CD4-positive, alpha-beta T cell treated with Interleukin-6 for 4 hours (primary cell): ENCODE results near the gene SLC8B1.

ENCODE experiments used
- DNase-seq: peaks from one replicate; pipeline ENCODE4 v3.0.0-alpha.2; 2020; ENCODE audit warnings: mixed read lengths

Gene SLC8B1

DNA sequence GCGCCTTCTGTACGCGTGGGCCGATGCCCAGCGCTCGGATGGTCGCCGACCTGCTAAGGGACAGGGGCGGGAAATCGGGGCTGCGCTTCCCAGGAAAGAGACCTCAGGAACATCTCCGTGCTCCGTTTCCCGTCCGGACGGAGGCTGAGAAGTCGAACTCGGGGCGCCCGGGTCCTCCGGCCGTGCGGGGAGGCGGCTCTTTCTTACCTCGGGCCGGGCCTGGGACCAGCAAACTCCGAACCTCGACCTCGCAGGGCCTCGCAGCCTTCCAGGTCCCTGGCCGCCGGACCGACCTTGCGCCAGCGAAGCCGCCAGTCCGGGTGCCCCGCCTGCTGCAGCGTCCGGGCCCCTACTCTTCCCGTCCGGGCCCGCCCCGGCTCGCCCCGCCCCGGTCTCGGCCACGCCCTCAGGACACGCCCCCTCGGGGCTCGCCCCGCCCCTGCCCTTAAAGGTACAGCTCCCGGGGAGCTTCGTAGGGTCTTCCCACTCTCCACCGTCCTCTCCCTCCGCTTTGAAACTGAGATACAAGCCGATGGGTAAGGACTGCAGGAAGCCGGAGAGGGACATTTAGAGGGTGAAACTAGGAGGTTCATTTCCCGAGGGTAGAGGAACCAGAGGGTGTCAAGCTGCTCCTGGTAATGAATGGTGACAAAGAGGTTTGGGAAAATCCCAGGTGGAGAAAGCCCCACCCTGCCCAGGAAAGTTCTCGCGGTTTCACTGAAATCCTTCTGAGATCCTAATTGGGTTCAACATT, at the start of gene SLC8B1:
Gene SLC8B1 (minus strand): TSS at position 324 of the 754 bp plus-strand sequence. CDS start 2,231 bp downstream, outside the sequence.
- DNase-seq, result peak; percentile 82

DNA sequence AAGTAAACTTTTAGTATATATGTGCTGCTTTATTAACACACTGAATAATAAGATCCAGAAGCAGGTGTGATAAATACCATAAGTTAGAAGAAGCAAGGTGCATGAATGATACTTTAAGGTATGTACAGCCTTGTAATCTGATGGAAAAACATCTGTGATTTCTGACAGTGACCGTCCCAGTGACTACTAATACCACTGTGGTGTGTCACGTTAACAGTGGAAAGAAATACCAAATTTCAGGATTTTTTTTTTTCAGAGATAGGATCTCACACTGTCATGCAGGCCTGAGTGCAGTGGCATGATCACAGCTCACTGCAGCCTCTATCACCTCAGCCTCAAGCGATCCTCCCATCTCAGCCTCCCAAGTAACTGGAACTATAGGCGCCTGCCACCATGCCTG, 47.3 kb upstream of the SLC8B1 start:
- no peak for DNase-seq

- no peak for DNase-seq
Observed at GRCh38 chr12:113381220-113381619, 46.3 kb upstream of the SLC8B1 start.

DNA sequence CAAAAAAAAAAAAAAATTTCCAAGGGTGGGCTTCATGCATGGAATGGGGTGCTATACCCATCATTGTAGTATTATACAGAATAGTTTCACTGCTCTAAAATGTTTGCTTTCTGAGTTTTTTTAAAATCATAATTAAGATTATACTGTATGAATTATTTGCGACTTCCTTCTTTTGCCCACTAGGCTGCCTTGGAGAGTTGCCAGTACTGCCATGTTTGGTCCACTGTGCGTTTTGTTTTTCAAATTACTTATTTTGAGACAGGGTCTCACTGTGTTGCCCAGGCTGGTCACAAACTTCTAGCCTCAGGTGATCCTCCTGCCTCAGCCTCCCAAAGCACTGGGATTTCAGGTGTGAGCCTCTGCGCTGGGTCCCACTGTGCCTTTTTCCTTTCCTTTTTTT, 43.4 kb upstream of the SLC8B1 start:
- no peak for DNase-seq

DNA sequence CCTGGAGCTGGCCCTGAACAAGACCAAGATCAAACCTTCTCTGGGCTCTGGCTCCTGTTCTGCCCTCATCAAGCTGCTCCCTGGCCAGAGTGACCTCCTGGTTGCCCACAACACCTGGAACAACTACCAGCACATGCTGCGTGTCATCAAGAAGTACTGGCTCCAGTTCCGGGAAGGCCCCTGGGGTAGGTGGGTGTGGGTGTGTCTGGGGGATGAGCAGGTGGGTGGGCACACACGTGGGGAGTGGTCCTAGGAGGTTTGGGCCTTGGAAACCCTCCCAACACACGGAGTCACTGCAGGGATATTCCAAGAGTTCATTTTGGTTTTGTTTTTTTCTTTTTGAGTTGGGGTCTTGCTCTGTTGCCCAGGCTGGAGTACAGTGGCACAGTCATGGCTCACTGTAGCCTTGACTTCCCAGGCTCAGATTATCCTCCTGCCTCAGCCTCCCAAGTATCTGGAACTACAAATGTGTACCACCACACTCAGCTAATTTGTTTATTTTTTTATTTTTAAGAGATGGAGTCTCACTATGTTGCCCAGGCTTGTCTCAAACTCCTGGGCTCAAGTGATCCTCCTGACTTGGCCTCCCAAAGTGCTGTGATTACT, 40.0 kb upstream of the SLC8B1 start:
- no peak for DNase-seq

DNA sequence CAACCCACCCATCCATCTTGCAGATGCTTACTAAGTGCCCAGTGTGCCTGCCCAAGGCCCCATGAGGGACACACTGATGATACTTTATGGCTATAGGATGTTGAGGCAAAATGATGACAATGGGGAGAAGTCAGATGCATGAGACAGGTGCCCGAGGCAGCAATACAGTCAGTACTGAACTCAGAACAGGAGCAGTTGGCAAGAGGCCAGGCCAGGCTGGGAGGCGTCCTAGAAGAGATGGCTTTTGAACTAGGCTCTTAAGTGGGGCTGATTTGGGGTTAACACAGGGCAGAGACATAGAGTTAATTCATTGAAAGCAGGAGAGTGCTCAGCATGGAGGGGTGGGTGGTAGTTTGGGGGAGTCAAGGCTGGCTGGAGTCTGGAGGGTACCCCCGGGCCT, 39.1 kb upstream of the SLC8B1 start:
- no peak for DNase-seq

DNA sequence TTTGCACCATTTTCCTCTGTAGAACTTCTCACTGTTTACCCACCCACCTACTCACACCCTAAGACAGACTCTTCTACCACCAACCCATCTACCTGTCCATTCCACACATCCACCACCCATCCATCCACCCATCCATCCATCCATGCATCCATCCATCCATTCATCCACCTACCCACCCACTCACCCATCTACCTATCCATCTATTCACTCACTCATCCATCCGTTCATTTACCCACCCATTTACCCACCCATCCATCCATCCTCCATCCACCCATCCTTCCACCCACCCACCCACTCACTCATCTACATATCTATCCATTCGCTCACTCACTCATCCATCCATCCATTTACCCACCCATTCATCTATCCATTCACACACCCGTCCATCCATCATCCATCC, 38.5 kb upstream of the SLC8B1 start:
- DNase-seq, result no peak

DNA sequence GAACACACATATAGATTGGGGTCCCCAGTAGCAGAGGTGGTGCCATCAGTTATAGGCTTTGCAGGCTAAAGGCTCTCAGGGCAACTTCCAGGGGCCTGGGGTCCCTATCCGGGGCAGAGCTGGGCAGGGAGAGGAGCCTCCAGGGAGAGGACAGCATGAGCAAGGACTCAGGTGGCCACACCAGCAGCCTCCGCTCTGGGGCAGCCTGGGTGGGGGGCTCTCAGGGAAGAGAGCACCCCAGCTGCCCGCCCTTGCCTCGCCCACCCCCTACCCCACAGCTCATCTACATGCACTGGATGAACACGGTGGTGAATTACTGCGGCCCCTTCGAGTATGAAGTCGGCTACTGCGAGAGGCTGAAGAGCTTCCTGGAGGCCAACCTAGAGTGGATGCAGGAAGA, 37.5 kb upstream of the SLC8B1 start:
- DNase-seq, result no peak

GRCh38 chr12:113371808-113372207, 36.9 kb upstream of the SLC8B1 start:
- DNase-seq, result no peak

DNA sequence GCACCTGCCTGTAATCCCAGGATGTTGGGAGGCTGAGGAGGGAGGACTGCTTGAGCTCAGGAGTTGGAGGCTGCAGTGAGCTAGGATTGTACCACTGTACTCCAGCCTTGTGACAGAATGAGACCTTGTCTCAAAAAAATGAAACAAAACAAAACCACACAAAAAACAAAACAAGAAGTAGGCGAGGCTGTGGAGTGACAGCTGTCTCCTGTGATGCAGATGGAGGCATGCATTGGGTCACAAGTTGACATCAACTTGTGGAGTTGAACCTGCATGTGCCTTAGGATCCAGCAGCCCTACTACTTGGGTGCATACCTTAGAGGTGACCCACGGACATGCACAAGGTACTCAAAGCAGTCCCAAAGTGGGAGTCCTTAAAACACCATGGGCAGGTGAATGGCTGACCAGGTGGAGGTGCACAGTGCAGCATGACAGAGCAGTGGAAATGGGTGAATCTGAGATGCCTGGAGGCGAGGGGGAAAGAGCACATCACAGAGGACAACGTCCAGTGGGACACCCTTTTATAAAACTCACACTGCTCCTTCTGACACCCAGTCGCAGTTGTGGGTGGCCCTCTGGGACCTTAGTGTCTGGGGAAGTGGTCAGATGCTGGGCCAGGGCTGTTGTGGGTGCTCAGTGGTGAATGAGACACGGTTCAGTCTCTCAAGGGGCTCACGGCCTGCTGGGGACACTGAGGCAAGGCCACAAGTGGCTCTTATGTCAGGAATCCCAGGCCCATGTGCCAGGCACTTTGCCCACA, 36.2 kb upstream of the SLC8B1 start:
- no peak for DNase-seq

DNA sequence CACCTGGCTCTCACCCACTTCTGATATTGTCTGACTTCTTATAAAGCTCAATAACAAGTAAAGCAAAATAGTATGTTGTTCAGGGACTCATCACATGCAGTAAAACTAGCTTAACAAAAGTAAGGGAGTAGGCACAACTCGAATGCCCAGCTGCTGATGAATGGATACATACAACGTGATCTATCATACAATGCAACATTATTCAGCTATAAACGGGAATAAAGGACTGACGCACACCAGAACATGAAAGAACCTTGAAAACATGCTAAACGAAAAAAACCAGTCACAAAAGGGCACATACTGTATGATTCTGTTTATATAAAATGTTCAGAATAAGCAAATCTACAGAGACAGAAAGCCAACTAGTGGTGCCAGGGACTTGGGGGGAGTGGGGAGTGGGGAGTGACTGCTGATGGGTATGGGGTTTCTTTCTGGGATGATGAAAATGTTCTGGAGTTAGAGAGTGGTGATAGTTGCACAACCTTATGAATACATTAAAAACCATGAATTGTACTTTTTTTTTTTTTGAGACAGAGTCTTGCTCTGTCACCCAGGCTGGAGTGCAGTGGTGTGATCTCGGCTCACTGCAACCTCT, 34.6 kb upstream of the SLC8B1 start:
- no peak for DNase-seq

GRCh38 chr12:113368331-113368730, 33.4 kb upstream of the SLC8B1 start:
- DNase-seq, result no peak

DNA sequence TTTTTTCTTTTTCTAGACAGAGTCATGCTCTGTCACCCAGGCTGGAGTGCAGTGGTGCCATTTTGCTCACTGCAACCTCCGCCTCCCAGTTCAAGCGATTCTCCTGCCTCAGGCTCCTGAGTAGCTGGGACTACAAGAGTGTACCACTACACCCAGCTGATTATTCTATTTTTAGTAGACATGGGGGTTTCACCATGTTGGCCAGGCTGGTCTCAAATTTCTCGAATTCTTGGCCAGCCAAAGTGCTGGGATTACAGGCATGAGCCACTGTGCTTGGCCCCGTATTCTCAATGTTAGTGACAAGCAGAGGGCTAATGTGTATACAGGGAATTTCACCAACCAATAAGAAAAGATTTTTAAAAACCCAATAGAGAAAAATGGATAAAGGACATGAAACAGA, 31.9 kb upstream of the SLC8B1 start:
- DNase-seq, result no peak

DNA sequence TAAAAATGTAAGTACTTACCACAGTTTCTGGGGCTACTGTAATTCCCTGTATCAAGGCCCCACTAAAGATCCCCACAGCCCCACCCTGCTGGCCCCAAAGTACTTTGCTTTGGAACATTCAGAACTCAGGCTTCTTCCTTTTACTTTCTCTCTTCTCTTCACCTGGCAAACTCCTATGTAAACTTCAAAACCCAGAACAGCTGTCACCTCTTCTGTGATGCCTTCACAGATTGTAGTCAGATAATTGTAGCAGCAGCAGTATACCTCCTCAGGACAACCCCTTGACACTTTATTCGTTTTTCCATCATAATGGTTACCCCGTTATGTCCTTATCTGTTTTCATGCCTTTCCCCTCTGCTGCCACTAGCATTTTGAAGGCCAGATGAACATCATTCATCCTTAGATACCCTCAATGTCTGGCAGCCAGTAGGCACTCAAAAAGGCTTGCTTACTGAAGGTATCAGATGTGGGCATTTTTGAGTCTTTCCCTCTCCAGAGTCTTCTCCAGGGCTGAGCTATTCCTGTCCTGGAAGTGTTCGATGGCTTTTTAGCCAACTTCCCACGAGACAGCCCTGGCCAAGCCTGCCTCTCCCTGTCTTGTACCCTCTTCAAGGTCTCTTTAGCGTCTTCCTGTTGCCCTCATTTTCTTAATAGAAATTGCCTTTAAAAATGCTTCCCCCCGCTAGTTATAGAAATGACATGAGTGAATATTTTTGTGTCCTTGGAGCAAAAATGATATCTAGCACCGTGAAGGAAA, 30.9 kb upstream of the SLC8B1 start:
- DNase-seq, result no peak

- no peak for DNase-seq
Observed at GRCh38 chr12:113364698-113365097, 29.8 kb upstream of the SLC8B1 start.

DNA sequence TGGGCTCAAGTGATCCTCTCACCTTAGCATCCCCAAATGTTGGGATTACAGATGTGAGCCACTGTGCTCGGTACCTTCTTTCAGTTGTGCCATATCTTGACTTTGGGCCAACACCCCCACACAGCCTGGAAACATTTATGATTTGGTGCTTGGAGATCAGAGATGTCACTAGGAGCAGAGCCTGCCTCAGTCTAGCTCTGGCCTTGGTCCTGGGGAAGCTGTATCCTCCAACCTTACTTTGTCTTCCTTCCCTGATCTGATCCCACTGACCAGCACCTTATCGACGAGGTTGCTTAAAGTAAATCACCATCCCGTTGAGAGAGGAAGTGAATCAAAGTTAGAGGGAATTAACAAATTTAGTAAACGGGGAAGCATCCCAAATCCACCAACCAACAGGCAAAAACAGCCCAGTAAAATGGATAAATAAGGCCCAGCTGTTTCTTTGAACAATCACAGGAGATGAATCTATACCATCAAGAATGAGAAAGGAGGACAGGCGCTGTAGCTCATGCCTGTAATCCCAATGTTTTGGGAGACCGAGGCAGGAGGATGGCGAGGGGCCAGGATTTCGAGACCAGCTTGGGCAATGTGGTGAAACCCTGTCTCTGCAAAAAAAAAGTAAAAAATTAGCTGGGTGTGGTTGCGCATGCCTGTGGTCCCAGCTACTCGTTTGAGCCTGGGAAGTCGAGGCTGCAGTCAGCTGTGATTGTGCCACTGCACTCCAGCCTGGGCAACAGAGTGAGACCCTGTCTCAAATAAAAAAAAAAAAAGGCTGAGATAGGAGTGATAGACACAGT, 26.9 kb upstream of the SLC8B1 start:
- DNase-seq, result no peak

GRCh38 chr12:113359939-113360748, 25.2 kb upstream of the SLC8B1 start:
- DNase-seq, result no peak

DNA sequence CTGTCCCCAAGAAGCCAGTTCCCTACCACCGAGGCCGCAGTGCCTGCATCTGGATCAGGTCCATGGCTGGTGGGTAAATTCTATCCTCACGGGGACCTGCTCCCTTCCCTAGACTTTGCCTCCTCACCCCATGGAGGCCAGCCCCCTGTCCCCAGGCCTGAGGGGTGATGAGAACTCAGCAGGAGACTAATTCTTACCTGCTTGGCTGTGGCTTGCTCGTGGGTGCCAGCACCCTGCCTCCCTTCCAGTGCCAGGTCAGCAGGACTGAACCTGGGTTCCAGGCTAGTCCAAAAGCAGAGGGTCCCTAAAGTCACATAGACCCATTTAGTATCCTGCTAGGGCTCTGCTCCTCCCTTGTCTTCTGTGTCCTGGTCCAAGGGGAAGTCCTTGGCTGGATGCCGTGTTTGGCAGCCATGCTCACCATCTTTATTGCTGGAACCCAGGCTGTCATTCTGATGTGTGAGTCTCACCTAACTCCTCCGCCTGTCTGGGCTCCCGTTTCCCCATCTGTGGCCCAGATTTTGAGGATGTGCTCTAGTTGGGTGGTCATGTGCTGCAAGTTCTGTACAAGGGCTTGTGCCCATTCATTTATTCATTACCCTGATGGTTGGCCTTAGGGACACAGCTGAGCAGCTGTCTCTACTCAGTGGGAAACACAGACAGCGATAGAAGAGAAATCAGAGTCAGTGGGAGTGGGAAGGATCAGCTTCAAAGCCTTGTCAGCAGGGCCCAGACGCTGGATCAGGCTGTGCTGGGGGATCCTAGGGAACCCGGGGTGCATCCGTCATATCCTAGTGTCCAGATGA, 24.4 kb upstream of the SLC8B1 start:
- DNase-seq, result peak; percentile 15

DNA sequence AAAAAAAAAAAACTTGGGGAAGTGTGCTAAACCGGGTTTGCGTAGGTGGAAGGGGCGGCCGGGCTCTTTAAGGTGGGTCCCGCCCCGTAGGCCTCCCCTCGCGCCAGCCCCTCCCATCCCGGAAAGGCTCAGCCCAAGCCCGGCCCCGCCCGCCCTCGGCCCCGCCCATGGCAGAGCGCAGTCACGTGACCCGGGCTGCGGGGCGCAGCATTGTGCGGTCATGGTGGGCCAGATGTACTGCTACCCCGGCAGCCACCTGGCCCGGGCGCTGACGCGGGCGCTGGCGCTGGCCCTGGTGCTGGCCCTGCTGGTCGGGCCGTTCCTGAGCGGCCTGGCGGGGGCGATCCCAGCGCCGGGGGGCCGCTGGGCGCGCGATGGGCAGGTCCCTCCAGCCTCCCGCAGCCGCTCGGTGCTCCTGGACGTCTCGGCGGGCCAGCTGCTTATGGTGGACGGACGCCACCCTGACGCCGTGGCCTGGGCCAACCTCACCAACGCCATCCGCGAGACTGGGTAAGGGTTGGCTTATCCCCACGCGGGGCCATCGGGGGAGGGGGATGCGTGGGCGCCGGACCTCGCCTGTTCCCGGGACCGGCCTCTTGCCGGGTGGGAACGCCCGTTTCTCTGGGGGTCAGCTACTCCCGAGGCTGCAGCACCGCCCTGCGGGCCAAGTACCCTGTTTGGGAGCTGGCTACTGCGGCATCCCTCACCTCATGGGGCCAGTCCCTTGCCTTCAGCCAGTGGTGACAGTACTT, 23.6 kb upstream of the SLC8B1 start, which contains the start of gene PLBD2:
Gene PLBD2 (plus strand): TSS at position 207 of the 752 bp plus-strand sequence. CDS start 14 bp downstream, at position 221.
- peak; percentile 97 for DNase-seq
